Measurements from ENCODE around the gene NEMP1.

NEMP1 gene

DNA sequence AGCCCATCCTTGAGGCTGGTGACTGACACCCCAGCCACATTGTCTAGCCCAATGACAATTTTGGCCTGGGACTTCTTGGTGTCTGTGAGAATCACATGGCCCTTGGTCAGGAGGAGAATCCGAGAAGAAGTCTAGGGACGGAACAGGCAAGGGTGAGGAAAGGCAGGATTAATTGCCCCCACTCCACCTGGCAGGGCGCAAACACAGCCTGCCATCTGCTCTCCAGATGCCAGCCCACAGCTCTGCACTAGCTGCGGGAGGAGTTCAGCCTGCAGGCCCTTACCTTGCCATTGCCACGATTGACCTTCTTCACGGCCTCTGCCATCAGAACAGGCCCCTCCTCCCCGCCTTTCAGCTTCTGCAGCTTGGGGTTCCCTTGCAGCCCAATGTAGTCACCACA lies 49.1 kb downstream of the NEMP1 start:
- Histone ChIP-seq H3K27me3 (ENCODE audit: control insufficient read depth in 1 of 2, insufficient read depth in 1 of 2, low read length in 2 of 2) (peaks cover 70 to 88% of the 10 kb centered on the region in 2 experiments), H3K79me1 (replicated peaks; ENCODE audit: low read length, poor library complexity, severe bottlenecking) (no peaks in the 10 kb centered on the region), H3K36me3 (ENCODE audit: control insufficient read depth in 1 of 2, insufficient read depth in 2 of 2, low read depth in 1 of 2, low read length in 2 of 2) (no peaks in the 10 kb centered on the region), H2BK12ac (ENCODE audit: low read length in 2 of 2) (no peak overlapping the region), H3K4me1 (ENCODE audit: control insufficient read depth, insufficient read depth, low read depth, low read length) (peaks cover 2% of the 10 kb centered on the region), H2BK5ac (ENCODE audit: low read depth, low read length, poor library complexity, severe bottlenecking) (no peak overlapping the region), H3K4me3 (ENCODE audit: insufficient read depth in 1 of 2, low read depth in 1 of 2, low read length in 2 of 2) (no peak overlapping the region), H2AK5ac (ENCODE audit: low read length, severe bottlenecking) (no peak overlapping the region), H3K4me2 (ENCODE audit: low read length, poor library complexity, severe bottlenecking) (no peak overlapping the region), H3K23ac (ENCODE audit: low read length in 2 of 2) (no peak overlapping the region), H3K27ac (ENCODE audit: low read length, poor library complexity, severe bottlenecking) (no peak overlapping the region), H4K8ac (ENCODE audit: low read length) (no peak overlapping the region), H3K4ac (ENCODE audit: low read depth in 1 of 2, low read length in 2 of 2) (no peak overlapping the region), H2AFZ (ENCODE audit: low read depth, low read length) (no peak overlapping the region), H3K9me3 (ENCODE audit: control insufficient read depth, low read length) (no peaks in the 10 kb centered on the region), H3K9ac (ENCODE audit: low read length) (no peak overlapping the region), H3K14ac (ENCODE audit: low read length in 2 of 2) (no peak overlapping the region), H3K18ac (ENCODE audit: low read depth in 1 of 2, low read length in 2 of 2) (no peak overlapping the region), H2BK120ac (ENCODE audit: low read depth, low read length) (no peak overlapping the region), H4K91ac (ENCODE audit: low read length) (no peak overlapping the region), H2BK15ac (ENCODE audit: low read depth, poor library complexity, severe bottlenecking) (no peak overlapping the region)
- WGBS, result 86% methylated on average over 7 of the region's 7 CpGs
- no peak for DNase-seq

- Histone ChIP-seq H3K23ac (ENCODE audit: low read length in 2 of 2) (no peak overlapping the region), H2AK5ac (ENCODE audit: low read length, severe bottlenecking) (no peak overlapping the region), H2BK12ac (ENCODE audit: low read length in 2 of 2) (no peak overlapping the region), H3K79me1 (replicated peaks; ENCODE audit: low read length, poor library complexity, severe bottlenecking) (no peaks in the 10 kb centered on the region), H4K91ac (ENCODE audit: low read length) (no peak overlapping the region), H3K27me3 (ENCODE audit: control insufficient read depth in 1 of 2, insufficient read depth in 1 of 2, low read length in 2 of 2) (peaks cover 70 to 82% of the 10 kb centered on the region in 2 experiments), H4K8ac (ENCODE audit: low read length) (no peak overlapping the region), H3K14ac (ENCODE audit: low read length in 2 of 2) (no peak overlapping the region), H2AFZ (ENCODE audit: low read depth, low read length) (no peak overlapping the region), H2BK120ac (ENCODE audit: low read depth, low read length) (no peak overlapping the region), H3K4me3 (ENCODE audit: insufficient read depth in 1 of 2, low read depth in 1 of 2, low read length in 2 of 2) (no peak overlapping the region), H3K9ac (ENCODE audit: low read length) (no peak overlapping the region), H3K9me3 (ENCODE audit: control insufficient read depth, low read length) (no peaks in the 10 kb centered on the region), H3K4me1 (ENCODE audit: control insufficient read depth, insufficient read depth, low read depth, low read length) (peaks cover 2% of the 10 kb centered on the region), H2BK15ac (ENCODE audit: low read depth, poor library complexity, severe bottlenecking) (no peak overlapping the region), H3K18ac (ENCODE audit: low read depth in 1 of 2, low read length in 2 of 2) (no peak overlapping the region), H3K27ac (ENCODE audit: low read length, poor library complexity, severe bottlenecking) (no peak overlapping the region), H2BK5ac (ENCODE audit: low read depth, low read length, poor library complexity, severe bottlenecking) (no peak overlapping the region), H3K4me2 (ENCODE audit: low read length, poor library complexity, severe bottlenecking) (no peak overlapping the region), H3K4ac (ENCODE audit: low read depth in 1 of 2, low read length in 2 of 2) (no peak overlapping the region), H3K36me3 (ENCODE audit: control insufficient read depth in 1 of 2, insufficient read depth in 2 of 2, low read depth in 1 of 2, low read length in 2 of 2) (no peaks in the 10 kb centered on the region)
- no peak for DNase-seq
- WGBS, result 77% methylated on average over 2 of the region's 5 CpGs
Observed at GRCh38 chr12:57027805-57028153, 50.8 kb downstream of the NEMP1 start.

DNA sequence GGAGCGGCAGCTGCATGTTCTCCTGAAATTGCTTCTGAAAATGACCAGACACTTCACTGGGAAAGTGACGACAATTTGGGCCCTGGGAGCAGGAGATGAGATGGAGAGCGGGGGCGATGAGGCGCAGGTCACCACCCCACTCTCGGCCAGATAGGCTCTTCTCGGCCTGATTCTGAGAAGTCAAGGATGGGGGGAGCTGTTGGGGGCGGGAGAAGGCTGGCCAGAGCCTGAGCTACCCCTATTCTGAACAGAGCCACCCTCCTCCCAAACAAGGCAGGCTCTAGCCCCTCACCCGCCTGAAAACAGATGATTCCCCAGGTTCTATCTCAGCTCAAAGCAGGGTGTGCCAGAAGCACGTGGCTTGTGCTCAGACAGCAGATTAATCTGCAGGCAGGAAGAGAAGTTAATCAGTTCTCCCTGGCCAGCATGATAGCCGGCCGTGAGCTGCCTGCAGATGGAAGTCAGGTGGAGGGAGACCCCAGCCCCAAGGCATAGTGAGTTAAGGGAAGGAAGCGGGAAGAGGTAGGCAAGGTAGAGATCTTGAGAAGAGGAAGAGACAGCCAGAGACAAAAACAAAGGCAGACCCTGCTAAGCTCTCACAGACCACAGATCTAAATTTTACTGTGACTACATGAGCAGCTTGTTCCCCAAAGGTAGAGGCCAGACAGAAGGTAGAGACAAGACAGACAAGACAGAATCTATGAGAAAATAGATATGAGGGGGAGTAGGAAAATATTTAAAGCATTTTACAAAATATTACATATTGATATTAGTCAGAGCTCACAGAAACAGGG lies 51.4 kb downstream of the NEMP1 start:
- no peaks in the 10 kb centered on the region for H3K36me3 ChIP-seq (ENCODE audit: control insufficient read depth in 1 of 2, insufficient read depth in 2 of 2, low read depth in 1 of 2, low read length in 2 of 2)
- no peak overlapping the region for H3K23ac ChIP-seq (ENCODE audit: low read length in 2 of 2)
- H2BK5ac ChIP-seq (ENCODE audit: low read depth, low read length, poor library complexity, severe bottlenecking), result no peak overlapping the region
- H4K91ac ChIP-seq (ENCODE audit: low read length), result no peak overlapping the region
- no peaks in the 10 kb centered on the region for H3K9me3 ChIP-seq (ENCODE audit: control insufficient read depth, low read length)
- H2AFZ ChIP-seq (ENCODE audit: low read depth, low read length), result peak overlapping the region; percentile 36
- no peak overlapping the region for H2BK120ac ChIP-seq (ENCODE audit: low read depth, low read length)
- H3K4me2 ChIP-seq (ENCODE audit: low read length, poor library complexity, severe bottlenecking), result no peak overlapping the region
- WGBS, result 66% methylated on average over 12 of the region's 13 CpGs
- H3K18ac ChIP-seq (ENCODE audit: low read depth in 1 of 2, low read length in 2 of 2), result peak overlapping the region in 1 of 2 experiments; percentile 35
- peaks cover 70 to 76% of the 10 kb centered on the region in 2 experiments for H3K27me3 ChIP-seq (ENCODE audit: control insufficient read depth in 1 of 2, insufficient read depth in 1 of 2, low read length in 2 of 2)
- no peak overlapping the region for H3K27ac ChIP-seq (ENCODE audit: low read length, poor library complexity, severe bottlenecking)
- no peak overlapping the region for H2BK15ac ChIP-seq (ENCODE audit: low read depth, poor library complexity, severe bottlenecking)
- H3K79me1 ChIP-seq (replicated peaks; ENCODE audit: low read length, poor library complexity, severe bottlenecking), result no peaks in the 10 kb centered on the region
- no peak overlapping the region for H3K4me3 ChIP-seq (ENCODE audit: insufficient read depth in 1 of 2, low read depth in 1 of 2, low read length in 2 of 2)
- no peak overlapping the region for H2AK5ac ChIP-seq (ENCODE audit: low read length, severe bottlenecking)
- H3K4me1 ChIP-seq (ENCODE audit: control insufficient read depth, insufficient read depth, low read depth, low read length), result peaks cover 2% of the 10 kb centered on the region
- no peak overlapping the region for H2BK12ac ChIP-seq (ENCODE audit: low read length in 2 of 2)
- DNase-seq, result no peak
- H4K8ac ChIP-seq (ENCODE audit: low read length), result no peak overlapping the region
- no peak overlapping the region for H3K9ac ChIP-seq (ENCODE audit: low read length)
- H3K4ac ChIP-seq (ENCODE audit: low read depth in 1 of 2, low read length in 2 of 2), result no peak overlapping the region
- H3K14ac ChIP-seq (ENCODE audit: low read length in 2 of 2), result no peak overlapping the region

- no peak overlapping the region for H3K14ac ChIP-seq (ENCODE audit: low read length in 2 of 2)
- no peak overlapping the region for H2BK12ac ChIP-seq (ENCODE audit: low read length in 2 of 2)
- no peaks in the 10 kb centered on the region for H3K9me3 ChIP-seq (ENCODE audit: control insufficient read depth, low read length)
- no peaks in the 10 kb centered on the region for H3K79me1 ChIP-seq (replicated peaks; ENCODE audit: low read length, poor library complexity, severe bottlenecking)
- 88% methylated on average over 2 of the region's 2 CpGs for WGBS
- no peak overlapping the region for H4K91ac ChIP-seq (ENCODE audit: low read length)
- H2BK120ac ChIP-seq (ENCODE audit: low read depth, low read length), result no peak overlapping the region
- H2AFZ ChIP-seq (ENCODE audit: low read depth, low read length), result no peak overlapping the region
- no peak overlapping the region for H3K9ac ChIP-seq (ENCODE audit: low read length)
- no peak overlapping the region for H3K4me3 ChIP-seq (ENCODE audit: insufficient read depth in 1 of 2, low read depth in 1 of 2, low read length in 2 of 2)
- H2BK5ac ChIP-seq (ENCODE audit: low read depth, low read length, poor library complexity, severe bottlenecking), result no peak overlapping the region
- no peak overlapping the region for H3K23ac ChIP-seq (ENCODE audit: low read length in 2 of 2)
- H2BK15ac ChIP-seq (ENCODE audit: low read depth, poor library complexity, severe bottlenecking), result no peak overlapping the region
- no peak overlapping the region for H3K4me2 ChIP-seq (ENCODE audit: low read length, poor library complexity, severe bottlenecking)
- no peak overlapping the region for H4K8ac ChIP-seq (ENCODE audit: low read length)
- no peak overlapping the region for H3K4ac ChIP-seq (ENCODE audit: low read depth in 1 of 2, low read length in 2 of 2)
- H3K4me1 ChIP-seq (ENCODE audit: control insufficient read depth, insufficient read depth, low read depth, low read length), result peaks cover 2% of the 10 kb centered on the region
- no peak for DNase-seq
- no peak overlapping the region for H3K18ac ChIP-seq (ENCODE audit: low read depth in 1 of 2, low read length in 2 of 2)
- no peaks in the 10 kb centered on the region for H3K36me3 ChIP-seq (ENCODE audit: control insufficient read depth in 1 of 2, insufficient read depth in 2 of 2, low read depth in 1 of 2, low read length in 2 of 2)
- peaks cover 56% of the 10 kb centered on the region in 2 experiments for H3K27me3 ChIP-seq (ENCODE audit: control insufficient read depth in 1 of 2, insufficient read depth in 1 of 2, low read length in 2 of 2)
- no peak overlapping the region for H3K27ac ChIP-seq (ENCODE audit: low read length, poor library complexity, severe bottlenecking)
- no peak overlapping the region for H2AK5ac ChIP-seq (ENCODE audit: low read length, severe bottlenecking)
Observed at GRCh38 chr12:57025196-57025595, 53.4 kb downstream of the NEMP1 start.

All from mesenchymal stem cell (in vitro differentiated cells and primary cell).